Measurements from ENCODE around the gene RPS14.

DNA sequence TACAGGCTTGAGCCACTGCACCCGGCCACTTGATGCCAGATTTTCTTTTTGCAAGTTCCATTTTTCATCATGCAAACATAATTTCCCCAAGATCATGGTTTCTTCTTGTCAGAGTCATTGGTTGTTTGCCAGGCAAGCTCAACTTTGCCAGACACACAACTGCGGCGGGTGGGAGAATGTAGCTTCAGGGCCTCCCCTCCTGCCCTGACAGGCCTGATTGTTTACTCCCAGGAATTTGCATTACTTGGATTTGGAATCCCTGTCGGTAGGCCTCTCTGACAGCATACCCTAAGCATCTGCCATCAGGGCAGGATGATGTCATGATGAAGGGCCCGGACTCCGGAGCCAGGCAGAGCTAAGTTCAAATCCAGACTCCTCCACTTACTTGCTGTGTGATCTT lies 15.1 kb downstream of the RPS14 start:
- TF ChIP-seq, protein P1, sequence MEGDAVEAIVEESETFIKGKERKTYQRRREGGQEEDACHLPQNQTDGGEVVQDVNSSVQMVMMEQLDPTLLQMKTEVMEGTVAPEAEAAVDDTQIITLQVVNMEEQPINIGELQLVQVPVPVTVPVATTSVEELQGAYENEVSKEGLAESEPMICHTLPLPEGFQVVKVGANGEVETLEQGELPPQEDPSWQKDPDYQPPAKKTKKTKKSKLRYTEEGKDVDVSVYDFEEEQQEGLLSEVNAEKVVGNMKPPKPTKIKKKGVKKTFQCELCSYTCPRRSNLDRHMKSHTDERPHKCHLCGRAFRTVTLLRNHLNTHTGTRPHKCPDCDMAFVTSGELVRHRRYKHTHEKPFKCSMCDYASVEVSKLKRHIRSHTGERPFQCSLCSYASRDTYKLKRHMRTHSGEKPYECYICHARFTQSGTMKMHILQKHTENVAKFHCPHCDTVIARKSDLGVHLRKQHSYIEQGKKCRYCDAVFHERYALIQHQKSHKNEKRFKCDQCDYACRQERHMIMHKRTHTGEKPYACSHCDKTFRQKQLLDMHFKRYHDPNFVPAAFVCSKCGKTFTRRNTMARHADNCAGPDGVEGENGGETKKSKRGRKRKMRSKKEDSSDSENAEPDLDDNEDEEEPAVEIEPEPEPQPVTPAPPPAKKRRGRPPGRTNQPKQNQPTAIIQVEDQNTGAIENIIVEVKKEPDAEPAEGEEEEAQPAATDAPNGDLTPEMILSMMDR (IDR thresholded peaks at IDR 0.05; ENCODE audit: poor library complexity, severe bottlenecking) = no peak
- no peak for TF ChIP-seq EZH2 (IDR thresholded peaks at IDR 0.05; ENCODE audit: borderline replicate concordance, insufficient read depth, low read length, poor library complexity, severe bottlenecking)
- TF ChIP-seq, protein P2, sequence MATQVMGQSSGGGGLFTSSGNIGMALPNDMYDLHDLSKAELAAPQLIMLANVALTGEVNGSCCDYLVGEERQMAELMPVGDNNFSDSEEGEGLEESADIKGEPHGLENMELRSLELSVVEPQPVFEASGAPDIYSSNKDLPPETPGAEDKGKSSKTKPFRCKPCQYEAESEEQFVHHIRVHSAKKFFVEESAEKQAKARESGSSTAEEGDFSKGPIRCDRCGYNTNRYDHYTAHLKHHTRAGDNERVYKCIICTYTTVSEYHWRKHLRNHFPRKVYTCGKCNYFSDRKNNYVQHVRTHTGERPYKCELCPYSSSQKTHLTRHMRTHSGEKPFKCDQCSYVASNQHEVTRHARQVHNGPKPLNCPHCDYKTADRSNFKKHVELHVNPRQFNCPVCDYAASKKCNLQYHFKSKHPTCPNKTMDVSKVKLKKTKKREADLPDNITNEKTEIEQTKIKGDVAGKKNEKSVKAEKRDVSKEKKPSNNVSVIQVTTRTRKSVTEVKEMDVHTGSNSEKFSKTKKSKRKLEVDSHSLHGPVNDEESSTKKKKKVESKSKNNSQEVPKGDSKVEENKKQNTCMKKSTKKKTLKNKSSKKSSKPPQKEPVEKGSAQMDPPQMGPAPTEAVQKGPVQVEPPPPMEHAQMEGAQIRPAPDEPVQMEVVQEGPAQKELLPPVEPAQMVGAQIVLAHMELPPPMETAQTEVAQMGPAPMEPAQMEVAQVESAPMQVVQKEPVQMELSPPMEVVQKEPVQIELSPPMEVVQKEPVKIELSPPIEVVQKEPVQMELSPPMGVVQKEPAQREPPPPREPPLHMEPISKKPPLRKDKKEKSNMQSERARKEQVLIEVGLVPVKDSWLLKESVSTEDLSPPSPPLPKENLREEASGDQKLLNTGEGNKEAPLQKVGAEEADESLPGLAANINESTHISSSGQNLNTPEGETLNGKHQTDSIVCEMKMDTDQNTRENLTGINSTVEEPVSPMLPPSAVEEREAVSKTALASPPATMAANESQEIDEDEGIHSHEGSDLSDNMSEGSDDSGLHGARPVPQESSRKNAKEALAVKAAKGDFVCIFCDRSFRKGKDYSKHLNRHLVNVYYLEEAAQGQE (IDR thresholded peaks at IDR 0.05; ENCODE audit: borderline replicate concordance) = no peak

Measured in neural cell (in vitro differentiated cells).